Activated naive CD8-positive, alpha-beta T cell (primary cell): ENCODE results near the gene GMPR.

Experiments
- H3K27ac Mint-ChIP-seq: one replicate; pipeline ENCODE4 v1.8.0; 2021; ENCODE audit warnings: mixed read lengths
- H3K27me3 Mint-ChIP-seq: one replicate; pipeline ENCODE4 v1.8.0; 2021; ENCODE audit warnings: mixed read lengths
- H3K36me3 Mint-ChIP-seq: one replicate; pipeline ENCODE4 v1.8.0; 2021; ENCODE audit warnings: mixed read lengths
- H3K4me1 Mint-ChIP-seq: one replicate; pipeline ENCODE4 v1.8.0; 2021; ENCODE audit warnings: low read depth, mixed read lengths
- H3K4me3 Mint-ChIP-seq: one replicate; pipeline ENCODE4 v1.8.0; 2021; ENCODE audit warnings: mild to moderate bottlenecking, mixed read lengths
- H3K9me3 Mint-ChIP-seq: one replicate; pipeline ENCODE4 v1.8.0; 2021; ENCODE audit warnings: low read depth, mixed read lengths

Gene GMPR

DNA sequence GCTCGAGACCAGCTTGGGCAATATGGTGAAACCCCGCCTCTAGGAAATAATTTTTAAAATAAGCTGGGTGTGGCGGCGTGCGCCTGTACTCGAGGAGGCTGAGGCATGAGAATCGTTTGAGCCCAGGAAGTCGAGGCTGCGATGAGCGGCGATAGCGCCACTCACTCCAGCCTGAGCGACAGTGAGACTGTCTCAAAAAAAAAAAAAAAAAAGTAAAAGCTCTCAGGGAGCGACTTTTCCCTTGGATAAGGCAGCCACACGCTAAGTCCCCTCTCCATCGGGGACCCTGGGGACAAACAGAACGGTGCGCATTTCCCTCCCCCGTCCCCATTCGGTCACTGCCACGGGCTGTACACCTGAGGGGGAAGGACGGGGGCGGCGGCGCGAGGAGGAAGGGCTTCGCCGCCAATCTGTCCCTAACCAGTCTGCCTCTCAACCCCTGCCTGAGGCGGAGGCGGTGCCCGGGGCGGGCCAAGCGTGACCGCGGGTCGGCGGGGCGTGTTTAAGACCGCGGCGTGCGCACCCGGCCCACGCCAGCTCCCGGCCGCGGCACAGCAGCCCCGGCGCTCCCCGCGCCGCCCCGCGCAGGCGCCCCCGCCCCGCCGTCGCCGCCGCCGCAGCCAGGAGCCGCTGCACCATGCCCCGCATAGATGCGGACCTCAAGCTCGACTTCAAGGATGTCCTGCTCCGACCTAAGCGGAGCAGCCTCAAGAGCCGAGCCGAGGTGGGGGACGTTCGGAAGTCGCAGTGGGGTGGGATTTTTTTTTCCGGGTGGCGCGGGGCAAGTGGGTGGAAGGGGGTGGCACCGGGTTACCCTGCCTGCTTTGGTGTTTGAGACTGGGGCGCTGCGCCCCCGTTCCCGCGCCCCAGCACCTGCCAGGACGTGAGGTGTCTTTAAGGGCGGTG, at the start of gene GMPR:
Gene GMPR, plus strand, starts transcription at position 531 of the 906 bp plus-strand sequence. Its CDS starts 107 bp downstream, at position 638.
- H3K9me3 Mint-ChIP-seq, result no peaks in the 10 kb centered on the region
- peak within 1 kb of the TSS; percentile 72 for H3K27ac Mint-ChIP-seq
- no peaks in the 10 kb centered on the region for H3K36me3 Mint-ChIP-seq
- peak within 1 kb of the TSS; percentile 95 for H3K4me3 Mint-ChIP-seq
- H3K27me3 Mint-ChIP-seq, result peaks cover 10% of the 10 kb centered on the region
- peaks cover 28% of the 10 kb centered on the region for H3K4me1 Mint-ChIP-seq

- H3K4me3 Mint-ChIP-seq, result no peak overlapping the region
- H3K27me3 Mint-ChIP-seq, result peaks cover 12% of the 10 kb centered on the region
- no peaks in the 10 kb centered on the region for H3K36me3 Mint-ChIP-seq
- no peaks in the 10 kb centered on the region for H3K4me1 Mint-ChIP-seq
- no peak overlapping the region for H3K27ac Mint-ChIP-seq
- no peaks in the 10 kb centered on the region for H3K9me3 Mint-ChIP-seq
These were observed 48.2 kb upstream of the GMPR start for GRCh38 chr6:16190214-16190613.

GRCh38 chr6:16196260-16196983, 42.0 kb upstream of the GMPR start:
- Mint-ChIP-seq H3K9me3 (no peaks in the 10 kb centered on the region), H3K4me3 (no peak overlapping the region), H3K4me1 (no peaks in the 10 kb centered on the region), H3K36me3 (no peaks in the 10 kb centered on the region), H3K27ac (no peak overlapping the region), H3K27me3 (peaks cover 11% of the 10 kb centered on the region)

DNA sequence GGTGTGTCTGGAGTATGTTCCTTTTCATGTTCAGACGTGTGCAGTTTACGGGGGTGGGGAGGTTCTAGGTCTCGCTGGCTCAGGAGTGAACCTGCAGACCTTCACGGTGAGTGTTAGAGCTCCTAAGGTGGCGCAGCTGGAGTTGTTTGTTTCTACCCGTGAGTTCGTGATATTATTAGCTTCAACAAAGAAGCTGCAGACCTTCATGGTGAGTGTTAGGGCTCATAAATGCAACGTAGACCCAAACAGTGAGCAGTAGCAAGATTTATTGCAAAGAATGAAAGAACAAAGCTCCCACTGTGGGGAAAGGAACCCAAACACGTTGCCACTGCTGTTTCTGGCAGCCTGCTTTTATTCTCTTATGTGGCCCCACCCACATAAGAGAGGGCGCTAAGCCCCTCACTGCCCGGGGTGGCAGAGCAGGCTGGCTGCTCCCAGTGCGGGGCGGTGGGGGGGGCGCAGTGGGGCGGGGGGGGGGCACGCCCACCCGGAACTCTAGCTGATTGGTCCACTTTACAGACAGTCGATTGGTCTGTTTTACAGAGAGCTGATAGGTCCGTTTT, 41.3 kb upstream of the GMPR start:
- H3K27ac Mint-ChIP-seq, result no peak overlapping the region
- H3K36me3 Mint-ChIP-seq, result no peaks in the 10 kb centered on the region
- H3K4me1 Mint-ChIP-seq, result no peaks in the 10 kb centered on the region
- peaks cover 11% of the 10 kb centered on the region for H3K27me3 Mint-ChIP-seq
- H3K4me3 Mint-ChIP-seq, result no peak overlapping the region
- no peaks in the 10 kb centered on the region for H3K9me3 Mint-ChIP-seq

DNA sequence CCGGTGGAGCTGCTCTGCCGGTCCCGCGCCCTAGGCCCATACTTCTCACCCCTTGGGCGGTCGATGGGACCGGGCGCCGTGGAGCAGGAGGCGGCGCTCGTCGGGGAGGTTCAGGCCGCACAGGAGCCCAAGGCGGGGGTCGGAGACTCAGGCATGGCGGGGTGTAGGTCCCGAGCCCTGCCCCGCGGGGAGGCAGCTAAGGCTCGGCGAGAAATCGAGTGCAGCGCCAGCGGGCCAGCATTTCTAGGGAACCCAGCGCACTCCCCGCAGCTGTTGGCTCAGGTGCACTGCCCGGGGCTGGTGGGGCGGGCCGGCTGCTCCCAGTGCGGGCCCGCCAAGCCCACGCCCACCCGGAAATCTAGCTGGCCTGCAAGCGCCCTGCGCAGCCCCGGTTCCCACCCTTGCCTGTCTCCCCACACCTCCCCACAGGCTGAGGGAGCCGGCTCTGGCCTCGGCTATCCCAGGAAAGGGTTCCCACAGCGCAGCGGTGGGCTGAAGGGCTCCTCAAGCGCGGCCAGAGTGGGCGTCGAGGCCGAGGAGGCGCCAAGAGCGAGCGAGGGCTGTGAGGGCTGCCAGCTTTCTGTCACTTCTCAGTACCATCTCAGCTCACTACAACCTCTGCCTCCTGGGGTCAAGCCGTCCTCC, 40.2 kb upstream of the GMPR start:
- no peak overlapping the region for H3K27ac Mint-ChIP-seq
- H3K4me3 Mint-ChIP-seq, result no peak overlapping the region
- H3K36me3 Mint-ChIP-seq, result no peaks in the 10 kb centered on the region
- peaks cover 14% of the 10 kb centered on the region for H3K27me3 Mint-ChIP-seq
- no peaks in the 10 kb centered on the region for H3K4me1 Mint-ChIP-seq
- H3K9me3 Mint-ChIP-seq, result no peaks in the 10 kb centered on the region

GRCh38 chr6:16199804-16200203, 38.6 kb upstream of the GMPR start:
- peaks cover 8% of the 10 kb centered on the region for H3K27me3 Mint-ChIP-seq
- no peaks in the 10 kb centered on the region for H3K36me3 Mint-ChIP-seq
- H3K27ac Mint-ChIP-seq, result no peak overlapping the region
- no peaks in the 10 kb centered on the region for H3K4me1 Mint-ChIP-seq
- H3K4me3 Mint-ChIP-seq, result no peak overlapping the region
- H3K9me3 Mint-ChIP-seq, result no peaks in the 10 kb centered on the region

DNA sequence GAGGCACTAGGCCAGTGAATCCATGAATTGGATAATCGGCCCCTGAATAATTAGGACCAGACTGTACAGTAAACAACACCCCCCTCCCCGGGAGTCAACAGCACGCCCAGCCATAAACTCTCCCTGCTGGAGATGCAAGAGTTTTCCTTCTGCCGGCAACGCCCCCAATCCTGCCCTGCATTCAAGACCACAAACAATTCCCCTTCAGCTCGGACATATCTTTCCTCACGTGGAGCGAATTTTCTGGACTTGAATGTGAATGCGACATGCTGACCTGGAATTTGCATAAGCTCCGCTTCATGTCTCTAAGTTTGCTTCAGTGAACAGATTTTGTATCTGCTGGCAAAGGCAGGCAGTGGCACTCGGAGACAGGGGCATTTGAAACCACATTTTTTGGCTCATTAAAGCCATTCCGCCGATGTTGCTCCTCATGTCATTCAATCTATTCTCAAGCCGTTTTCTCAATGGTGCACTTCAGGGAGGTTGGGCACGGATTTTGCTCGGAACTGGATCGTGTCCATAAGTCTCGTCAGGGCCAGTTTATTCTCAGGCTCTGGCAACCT, 38.0 kb upstream of the GMPR start:
- Mint-ChIP-seq H3K27me3 (peaks cover 6% of the 10 kb centered on the region), H3K9me3 (no peaks in the 10 kb centered on the region), H3K4me3 (no peak overlapping the region), H3K4me1 (no peaks in the 10 kb centered on the region), H3K27ac (no peak overlapping the region), H3K36me3 (no peaks in the 10 kb centered on the region)

- Mint-ChIP-seq H3K9me3 (no peaks in the 10 kb centered on the region), H3K27ac (no peak overlapping the region), H3K27me3 (peaks cover 10% of the 10 kb centered on the region), H3K36me3 (no peaks in the 10 kb centered on the region), H3K4me1 (no peaks in the 10 kb centered on the region), H3K4me3 (no peak overlapping the region)
These were observed 36.7 kb upstream of the GMPR start for GRCh38 chr6:16201706-16202105.

GRCh38 chr6:16204653-16205376, 33.6 kb upstream of the GMPR start:
- H3K4me1 Mint-ChIP-seq, result no peaks in the 10 kb centered on the region

DNA sequence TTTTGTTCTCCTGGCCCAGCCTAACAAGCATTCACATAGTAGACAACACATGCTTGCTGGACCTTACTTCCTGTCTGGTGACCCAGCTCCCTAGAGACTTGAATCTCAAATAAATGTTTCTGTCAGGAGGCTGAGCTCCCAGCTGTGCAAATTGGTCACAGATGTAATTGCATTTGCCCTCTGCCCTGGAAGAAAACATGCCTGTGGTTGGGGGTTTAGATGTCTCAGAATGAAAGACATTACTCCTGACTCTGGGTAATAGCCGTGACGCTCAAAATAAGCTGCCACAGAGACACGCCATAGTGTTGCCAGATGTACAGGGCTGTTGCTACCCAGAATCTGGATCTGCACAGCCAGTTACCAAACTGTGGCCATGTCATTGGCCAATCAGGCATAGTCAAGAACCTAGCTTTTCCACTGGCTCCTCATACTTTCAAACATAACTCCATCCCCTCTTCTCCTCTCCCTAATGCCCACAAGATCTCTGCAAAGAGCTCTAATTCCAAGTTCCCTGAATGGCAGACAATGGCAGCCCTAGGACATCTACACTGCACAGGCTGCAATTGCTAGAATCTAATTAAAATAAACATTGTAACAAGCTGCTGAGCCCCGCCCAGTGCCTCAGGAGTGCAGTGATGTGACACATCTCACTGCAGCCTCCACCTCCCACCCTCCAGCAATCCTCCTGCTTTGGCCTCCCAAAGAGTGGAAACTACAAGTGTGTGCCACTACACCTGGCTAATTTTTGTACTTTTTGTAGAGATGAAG, 32.8 kb upstream of the GMPR start:
- Mint-ChIP-seq H3K9me3 (no peaks in the 10 kb centered on the region), H3K4me3 (no peak overlapping the region), H3K4me1 (no peaks in the 10 kb centered on the region), H3K36me3 (no peaks in the 10 kb centered on the region), H3K27me3 (peaks cover 14% of the 10 kb centered on the region), H3K27ac (no peak overlapping the region)

More at GRCh38 chr6:16204653-16205376, 33.6 kb upstream of the GMPR start:
- H3K9me3 Mint-ChIP-seq, result no peaks in the 10 kb centered on the region
- no peak overlapping the region for H3K27ac Mint-ChIP-seq
- peaks cover 14% of the 10 kb centered on the region for H3K27me3 Mint-ChIP-seq
- no peaks in the 10 kb centered on the region for H3K36me3 Mint-ChIP-seq
- no peak overlapping the region for H3K4me3 Mint-ChIP-seq

GRCh38 chr6:16206595-16207037, 31.8 kb upstream of the GMPR start:
- no peaks in the 10 kb centered on the region for H3K36me3 Mint-ChIP-seq
- H3K27me3 Mint-ChIP-seq, result peaks cover 12% of the 10 kb centered on the region
- H3K4me3 Mint-ChIP-seq, result no peak overlapping the region
- no peaks in the 10 kb centered on the region for H3K9me3 Mint-ChIP-seq
- no peak overlapping the region for H3K27ac Mint-ChIP-seq
- H3K4me1 Mint-ChIP-seq, result no peaks in the 10 kb centered on the region

GRCh38 chr6:16208989-16209388, 29.4 kb upstream of the GMPR start:
- Mint-ChIP-seq H3K4me1 (no peaks in the 10 kb centered on the region), H3K9me3 (no peaks in the 10 kb centered on the region), H3K27ac (no peak overlapping the region), H3K27me3 (peaks cover 13% of the 10 kb centered on the region), H3K36me3 (no peaks in the 10 kb centered on the region), H3K4me3 (no peak overlapping the region)

GRCh38 chr6:16209539-16209938, 28.8 kb upstream of the GMPR start:
- H3K27ac Mint-ChIP-seq, result no peak overlapping the region

More at GRCh38 chr6:16209539-16209938, 28.8 kb upstream of the GMPR start:
- H3K4me1 Mint-ChIP-seq, result no peaks in the 10 kb centered on the region
- H3K36me3 Mint-ChIP-seq, result no peaks in the 10 kb centered on the region
- no peak overlapping the region for H3K4me3 Mint-ChIP-seq
- no peaks in the 10 kb centered on the region for H3K9me3 Mint-ChIP-seq
- peaks cover 18% of the 10 kb centered on the region for H3K27me3 Mint-ChIP-seq
